Measurements from ENCODE around the gene CTNNBL1.
"Not testable (repeated sequence)": the region's sequence is repeated elsewhere in the genome, so short reads cannot be mapped to it uniquely, and the experiment has no call there.

DNA sequence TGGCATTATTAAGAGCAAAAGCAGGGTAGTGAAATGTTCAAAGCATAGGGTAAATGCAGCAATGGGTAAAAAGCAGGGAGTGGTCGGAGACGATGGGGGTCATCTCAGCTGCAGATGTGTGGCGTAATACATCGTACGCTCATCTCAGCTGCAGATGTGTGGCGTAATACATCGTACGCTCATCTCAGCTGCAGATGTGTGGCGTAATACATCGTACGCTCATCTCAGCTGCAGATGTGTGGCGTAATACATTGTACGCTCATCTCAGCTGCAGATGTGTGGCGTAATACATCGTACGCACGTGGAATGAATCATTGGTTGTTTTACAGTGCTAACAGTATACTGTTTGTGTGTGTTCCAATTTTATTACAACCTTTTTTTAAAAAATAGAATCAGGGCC lies 7.8 kb downstream of the CTNNBL1 start:
- not testable (repeated sequence) for TF ChIP-seq POLR2A (IDR thresholded peaks at IDR 0.05)
- TF ChIP-seq, protein P1, sequence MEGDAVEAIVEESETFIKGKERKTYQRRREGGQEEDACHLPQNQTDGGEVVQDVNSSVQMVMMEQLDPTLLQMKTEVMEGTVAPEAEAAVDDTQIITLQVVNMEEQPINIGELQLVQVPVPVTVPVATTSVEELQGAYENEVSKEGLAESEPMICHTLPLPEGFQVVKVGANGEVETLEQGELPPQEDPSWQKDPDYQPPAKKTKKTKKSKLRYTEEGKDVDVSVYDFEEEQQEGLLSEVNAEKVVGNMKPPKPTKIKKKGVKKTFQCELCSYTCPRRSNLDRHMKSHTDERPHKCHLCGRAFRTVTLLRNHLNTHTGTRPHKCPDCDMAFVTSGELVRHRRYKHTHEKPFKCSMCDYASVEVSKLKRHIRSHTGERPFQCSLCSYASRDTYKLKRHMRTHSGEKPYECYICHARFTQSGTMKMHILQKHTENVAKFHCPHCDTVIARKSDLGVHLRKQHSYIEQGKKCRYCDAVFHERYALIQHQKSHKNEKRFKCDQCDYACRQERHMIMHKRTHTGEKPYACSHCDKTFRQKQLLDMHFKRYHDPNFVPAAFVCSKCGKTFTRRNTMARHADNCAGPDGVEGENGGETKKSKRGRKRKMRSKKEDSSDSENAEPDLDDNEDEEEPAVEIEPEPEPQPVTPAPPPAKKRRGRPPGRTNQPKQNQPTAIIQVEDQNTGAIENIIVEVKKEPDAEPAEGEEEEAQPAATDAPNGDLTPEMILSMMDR (IDR thresholded peaks at IDR 0.05): not testable (repeated sequence)

Data from heart left ventricle (tissue), 13 donors.